ENCODE results near the gene SFSWAP.

The SFSWAP gene

GRCh38 chr12:131848753-131849152 lies 137.9 kb downstream of the SFSWAP start:
- no peaks in the 10 kb centered on the region for H3K4me1 ChIP-seq
- no peak overlapping the region for H3K9ac ChIP-seq
- TF ChIP-seq CTCF (IDR thresholded peaks at IDR 0.05) = no peak
- H3K27ac ChIP-seq = no peak overlapping the region
- no peaks in the 10 kb centered on the region for H3K36me3 ChIP-seq (ENCODE audit: control insufficient read depth, insufficient read depth, low read length)
- no peaks in the 10 kb centered on the region for H3K9me3 ChIP-seq (ENCODE audit: control insufficient read depth, low read length)
- no peak overlapping the region for H2AFZ ChIP-seq
- no peaks in the 10 kb centered on the region for H3K79me2 ChIP-seq
- H3K4me2 ChIP-seq (ENCODE audit: low read length) = no peak overlapping the region
- H3K4me3 ChIP-seq (ENCODE audit: low read depth, low read length) = no peak overlapping the region
- H3K27me3 ChIP-seq (ENCODE audit: control insufficient read depth, insufficient read depth, low read length) = no peaks in the 10 kb centered on the region
